Sigmoid colon (tissue), 3 donors: ENCODE measurements around the gene NRXN3.

Experiments
- CTCF ChIP-seq, 4 experiments: fragments of 450-650 bp in 3 of 4; fragments of 200-600 bp in 1 of 4; IDR thresholded peaks; one replicate each; pipeline ENCODE4 v1.5.1; 2016 to 2019; ENCODE audit warnings: antibody characterized with exemption in 4 of 4, mild to moderate bottlenecking in 3 of 4, moderate library complexity in 2 of 4
- POLR2A ChIP-seq, 2 donors: fragments of 450-650 bp; IDR thresholded peaks; one replicate each; pipeline ENCODE4 v1.6.1; 2016; ENCODE audit warnings: antibody characterized with exemption in 2 of 2, mild to moderate bottlenecking in 2 of 2, moderate library complexity in 2 of 2

GRCh38 chr14:78367355-78367754 lies 197.2 kb downstream of the NRXN3 start:
- TF ChIP-seq CTCF (IDR thresholded peaks at IDR 0.05) (no peak), POLR2A (IDR thresholded peaks at IDR 0.05) (no peak)
